Esophagus squamous epithelium (tissue), 4 donors: ENCODE measurements around the gene MIPOL1.

ENCODE experiments used
- CTCF ChIP-seq, 6 experiments: fragments of 450-650 bp in 4 of 6; fragments of 200-600 bp in 2 of 6; sonication (generic) in 2 of 6; IDR thresholded peaks; one replicate each; pipeline ENCODE4 v1.5.1; 2016 to 2019; ENCODE audit warnings: antibody characterized with exemption in 6 of 6, mild to moderate bottlenecking in 4 of 6, moderate library complexity in 4 of 6
- POLR2A ChIP-seq, 4 donors: fragments of 450-650 bp; IDR thresholded peaks; one replicate each; pipeline ENCODE4 v1.6.1; 2017; ENCODE audit warnings: antibody characterized with exemption in 4 of 4, mild to moderate bottlenecking in 4 of 4, moderate library complexity in 3 of 4

DNA sequence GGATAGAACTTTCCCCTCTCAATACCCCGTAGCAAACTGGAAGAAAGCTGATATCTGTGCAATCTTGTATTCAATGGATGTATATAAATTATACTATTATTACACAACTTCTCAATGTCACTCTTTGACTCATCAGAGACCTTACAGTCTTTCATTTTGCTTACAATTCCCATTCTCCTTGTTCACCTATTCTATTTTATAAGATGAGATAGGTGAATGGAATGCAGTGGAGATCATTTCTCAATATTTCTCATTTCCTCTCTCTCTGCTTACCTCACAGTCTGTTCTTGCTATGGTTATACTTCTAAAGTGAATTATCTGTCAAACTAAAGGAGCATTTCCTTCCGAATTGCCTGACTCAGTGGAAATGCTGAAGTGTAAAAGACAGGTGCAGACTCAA lies 382.4 kb downstream of the MIPOL1 start:
- no peak for TF ChIP-seq CTCF (IDR thresholded peaks at IDR 0.05)
- no peak for TF ChIP-seq POLR2A (IDR thresholded peaks at IDR 0.05)
